GM19395 (cell line): ENCODE data around the gene MAB21L3.
"Not testable (repeated sequence)": the region's sequence is repeated elsewhere in the genome, so short reads cannot be mapped to it uniquely, and the experiment has no call there.

Experiments used
- ATAC-seq: cut with Tn5 transposase; IDR thresholded peaks from one replicate; pipeline ENCODE4 v1.9.1; 2021; ENCODE audit warnings: mild to moderate bottlenecking, moderate library complexity; ENCODE audit not compliant: unreplicated experiment

MAB21L3 gene

GRCh38 chr1:116133696-116134475 is 22.7 kb downstream of the MAB21L3 start:
- ATAC-seq, result no peak

- ATAC-seq, result no peak
These were observed 23.2 kb downstream of the MAB21L3 start for GRCh38 chr1:116134476-116134773.

- ATAC-seq, result no peak
These were observed 27.1 kb downstream of the MAB21L3 start for GRCh38 chr1:116138277-116138792.

- no peak for ATAC-seq
These were observed 28.5 kb downstream of the MAB21L3 start for GRCh38 chr1:116139592-116140134.

- no peak for ATAC-seq
These were observed 33.0 kb downstream of the MAB21L3 start for GRCh38 chr1:116144151-116144550.

- not testable (repeated sequence) for ATAC-seq
These were observed 35.4 kb downstream of the MAB21L3 start for GRCh38 chr1:116146447-116147113.

- no peak for ATAC-seq
These were observed 35.9 kb downstream of the MAB21L3 start for GRCh38 chr1:116147114-116147510.

GRCh38 chr1:116147972-116148371 is 36.8 kb downstream of the MAB21L3 start:
- no peak for ATAC-seq

- ATAC-seq, result no peak
These were observed 37.8 kb downstream of the MAB21L3 start for GRCh38 chr1:116148967-116149366.

- ATAC-seq, result no peak
These were observed 39.2 kb downstream of the MAB21L3 start for GRCh38 chr1:116150368-116150767.

- ATAC-seq, result peak; percentile 94
These were observed 40.8 kb downstream of the MAB21L3 start for GRCh38 chr1:116151739-116152576.

- ATAC-seq, result no peak
These were observed 41.4 kb downstream of the MAB21L3 start for GRCh38 chr1:116152577-116152943.

- ATAC-seq, result no peak
These were observed 41.9 kb downstream of the MAB21L3 start for GRCh38 chr1:116152950-116153691.

- no peak for ATAC-seq
These were observed 42.5 kb downstream of the MAB21L3 start for GRCh38 chr1:116153692-116154031.

GRCh38 chr1:116154536-116154935 is 43.3 kb downstream of the MAB21L3 start:
- no peak for ATAC-seq

- ATAC-seq, result no peak
These were observed 45.9 kb downstream of the MAB21L3 start for GRCh38 chr1:116157096-116157495.

GRCh38 chr1:116159177-116159576 is 48.0 kb downstream of the MAB21L3 start:
- ATAC-seq, result no peak

GRCh38 chr1:116159611-116160010 is 48.4 kb downstream of the MAB21L3 start:
- ATAC-seq, result no peak

GRCh38 chr1:116161390-116161789 is 50.2 kb downstream of the MAB21L3 start:
- ATAC-seq, result no peak

- no peak for ATAC-seq
These were observed 50.7 kb downstream of the MAB21L3 start for GRCh38 chr1:116161877-116162390.
